Gastroesophageal sphincter (tissue), 4 donors: ENCODE measurements around the gene VAV3. TPM values are rescaled to one million over a fixed set of nuclear protein-coding genes. Genes with fewer than 3 reads are reported as not detected.

ENCODE experiments used
- ATAC-seq: fragments of 150-250 bp; one replicate; pipeline ENCODE4 v1.9.1; 2016; ENCODE audit warnings: mild to moderate bottlenecking, moderate library complexity
- H3K27ac ChIP-seq, 4 donors: fragments of 200-600 bp; sonication (generic) in 3 of 4; 1 replicate in 3 of 4; 2 replicates in 1 of 4; pipeline ENCODE4 v1.5.1; 2016 to 2019
- H3K27me3 ChIP-seq: fragments of 200-600 bp; sonication (generic); one replicate; pipeline ENCODE4 v1.5.1; 2019
- H3K36me3 ChIP-seq, 2 donors: fragments of 200-600 bp; sonication (generic); one replicate each; pipeline ENCODE4 v1.5.1; 2019; ENCODE audit warnings: control low read depth in 1 of 2
- H3K4me1 ChIP-seq, 3 donors: fragments of 200-600 bp; sonication (generic); 1 replicate in 2 of 3; 2 replicates in 1 of 3; pipeline ENCODE4 v1.5.1; 2016 to 2019; ENCODE audit warnings: control low read depth in 2 of 3
- H3K4me3 ChIP-seq, 2 donors: fragments of 200-600 bp; sonication (generic); one replicate each; pipeline ENCODE4 v1.5.1; 2019; ENCODE audit warnings: mild to moderate bottlenecking in 1 of 2, moderate library complexity in 1 of 2
- H3K9me3 ChIP-seq, 3 donors: fragments of 200-600 bp; sonication (generic); one replicate each; pipeline ENCODE4 v1.5.1; 2017 to 2019; ENCODE audit warnings: control low read depth in 2 of 3
- EP300 ChIP-seq: sonication (generic); formaldehyde crosslinking; IDR thresholded peaks from one replicate; pipeline ENCODE4 v1.6.1; 2017; ENCODE audit warnings: antibody characterized with exemption, mild to moderate bottlenecking
- POLR2A ChIP-seq, 2 donors: fragments of 450-650 bp; IDR thresholded peaks; one replicate each; pipeline ENCODE4 v1.6.1; 2017; ENCODE audit warnings: antibody characterized with exemption in 2 of 2, mild to moderate bottlenecking in 2 of 2, moderate library complexity in 1 of 2
- POLR2AphosphoS5 ChIP-seq: sonication (generic); formaldehyde crosslinking; IDR thresholded peaks from one replicate; pipeline ENCODE4 v1.6.1; 2017; ENCODE audit warnings: antibody characterized with exemption
- WGBS, 2 donors: methylation state at CpG; one replicate each; pipeline ENCODE4 v1.1.5; 2018; ENCODE audit warnings: low coverage in 1 of 2; 5-methylcytosine and 5-hydroxymethylcytosine counted together
- total RNA-seq, 4 donors: library from RNA; depleted of rRNA; stranded (reverse); fragments of >200 nt; gene quantifications; one replicate each; pipeline ENCODE4 v1.1.0, GENCODE V29; 2016
- TF ChIP-seq, protein P1 (sequence below), 4 experiments: fragments of 200-600 bp in 2 of 4; fragments of 450-650 bp in 2 of 4; sonication (generic) in 1 of 4; IDR thresholded peaks; one replicate each; pipeline ENCODE4 v1.5.1; 2017 to 2019; ENCODE audit warnings: antibody characterized with exemption in 4 of 4, mild to moderate bottlenecking in 2 of 4, moderate library complexity in 2 of 4

The VAV3 gene
- total RNA-seq, 4 donors from 2014 or later: 1.3 to 4.7 (median 2.9) TPM

DNA sequence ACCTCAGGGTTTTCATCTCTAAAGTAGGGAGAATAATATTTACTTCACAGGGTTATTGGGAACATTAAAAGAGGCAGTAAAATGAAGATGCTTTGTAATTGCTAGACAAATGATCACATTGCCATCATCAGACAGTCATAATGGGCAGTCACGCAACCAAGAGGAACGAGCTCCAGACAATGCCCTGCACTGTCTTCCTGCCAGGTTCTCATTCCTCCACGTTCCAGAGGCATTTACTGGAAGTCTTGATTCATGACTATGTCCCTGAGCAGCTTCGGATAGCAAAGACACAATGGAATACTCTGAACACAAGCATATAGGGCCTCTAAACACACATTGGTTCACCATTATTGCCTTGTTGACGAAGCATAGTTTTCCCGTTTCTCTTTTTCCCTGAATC, 434.4 kb downstream of the VAV3 start:
- WGBS, 2 donors: 45 to 63% methylated on average over 6 of the region's 6 CpGs
- Histone ChIP-seq H3K27ac (no peak overlapping the region), H3K4me1 (peaks cover 0 to 8% (median 0%) of the 10 kb centered on the region in 3 donors), H3K4me3 (no peak overlapping the region), H3K27me3 (no peaks in the 10 kb centered on the region), H3K36me3 (no peaks in the 10 kb centered on the region), H3K9me3 (no peaks in the 10 kb centered on the region)
- no peak for ATAC-seq
- no peak for TF ChIP-seq POLR2AphosphoS5
- TF ChIP-seq, protein P1, sequence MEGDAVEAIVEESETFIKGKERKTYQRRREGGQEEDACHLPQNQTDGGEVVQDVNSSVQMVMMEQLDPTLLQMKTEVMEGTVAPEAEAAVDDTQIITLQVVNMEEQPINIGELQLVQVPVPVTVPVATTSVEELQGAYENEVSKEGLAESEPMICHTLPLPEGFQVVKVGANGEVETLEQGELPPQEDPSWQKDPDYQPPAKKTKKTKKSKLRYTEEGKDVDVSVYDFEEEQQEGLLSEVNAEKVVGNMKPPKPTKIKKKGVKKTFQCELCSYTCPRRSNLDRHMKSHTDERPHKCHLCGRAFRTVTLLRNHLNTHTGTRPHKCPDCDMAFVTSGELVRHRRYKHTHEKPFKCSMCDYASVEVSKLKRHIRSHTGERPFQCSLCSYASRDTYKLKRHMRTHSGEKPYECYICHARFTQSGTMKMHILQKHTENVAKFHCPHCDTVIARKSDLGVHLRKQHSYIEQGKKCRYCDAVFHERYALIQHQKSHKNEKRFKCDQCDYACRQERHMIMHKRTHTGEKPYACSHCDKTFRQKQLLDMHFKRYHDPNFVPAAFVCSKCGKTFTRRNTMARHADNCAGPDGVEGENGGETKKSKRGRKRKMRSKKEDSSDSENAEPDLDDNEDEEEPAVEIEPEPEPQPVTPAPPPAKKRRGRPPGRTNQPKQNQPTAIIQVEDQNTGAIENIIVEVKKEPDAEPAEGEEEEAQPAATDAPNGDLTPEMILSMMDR (IDR thresholded peaks at IDR 0.05): no peak
- TF ChIP-seq POLR2A (IDR thresholded peaks at IDR 0.05): no peak
- TF ChIP-seq EP300: no peak

DNA sequence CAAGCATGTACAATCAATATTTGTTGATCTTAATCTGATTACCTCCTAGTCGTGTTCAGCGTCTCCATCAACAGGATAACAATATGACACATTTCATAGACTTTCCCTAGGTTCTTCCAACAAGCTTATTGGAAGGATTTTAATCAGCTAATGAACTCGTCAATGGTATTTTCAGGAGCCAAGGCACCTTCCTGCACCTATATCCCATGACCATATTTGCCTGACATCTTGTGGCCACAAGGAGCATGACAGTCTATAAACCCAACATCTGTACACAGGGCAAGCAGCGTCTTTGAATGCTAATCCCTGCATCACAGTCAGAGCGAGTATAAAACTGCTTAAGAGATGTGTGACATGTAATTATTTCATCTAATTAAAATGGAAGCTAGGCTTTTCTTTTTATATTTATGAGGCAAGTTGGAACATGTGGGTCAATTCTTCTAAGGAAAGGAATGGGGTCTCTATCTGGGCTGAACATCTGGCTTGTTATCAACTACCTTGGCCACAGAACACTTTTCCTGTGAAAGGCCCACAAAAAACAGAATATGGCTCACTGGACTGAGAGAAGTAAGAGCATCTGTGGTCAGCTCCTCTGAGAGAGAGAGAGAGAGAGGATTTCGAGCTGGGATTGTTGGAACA, 435.4 kb downstream of the VAV3 start:
- no peak for ATAC-seq

DNA sequence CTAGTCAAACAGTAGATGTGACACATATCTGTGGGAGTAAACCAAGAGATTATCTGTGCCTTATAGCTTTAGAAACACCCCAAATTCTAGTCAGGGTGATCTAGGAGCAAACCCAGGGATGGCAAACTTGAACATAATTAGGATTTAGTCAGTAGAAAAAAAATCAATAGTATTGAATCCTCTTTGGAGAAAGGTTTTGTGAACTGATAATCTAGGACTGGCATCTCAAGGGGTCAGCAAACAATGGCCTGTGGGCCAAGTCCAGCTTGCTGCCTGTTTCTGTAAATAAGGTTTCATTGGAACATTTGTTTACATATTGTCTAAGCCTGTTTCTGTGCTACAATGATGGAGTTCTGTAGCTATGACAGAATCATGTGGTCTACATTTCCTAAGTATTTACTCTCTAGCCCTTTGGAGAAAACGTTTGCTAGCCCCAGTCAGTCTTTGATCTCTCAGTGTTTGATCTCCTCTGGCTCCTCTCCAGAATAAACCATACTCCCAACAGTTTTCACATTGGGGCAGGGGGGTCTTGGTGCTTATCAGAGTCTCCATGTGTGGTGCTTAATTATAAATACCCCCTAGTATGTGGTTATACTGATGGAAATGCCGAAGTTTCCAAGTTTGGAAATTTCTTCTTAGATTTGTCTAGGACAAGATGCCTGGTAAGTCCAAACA, 438.3 kb downstream of the VAV3 start:
- no peaks in the 10 kb centered on the region for H3K27me3 ChIP-seq
- TF ChIP-seq, protein P1 (IDR thresholded peaks at IDR 0.05): no peak
- TF ChIP-seq POLR2AphosphoS5 (no peak), POLR2A (IDR thresholded peaks at IDR 0.05) (no peak), EP300 (no peak)
- no peaks in the 10 kb centered on the region for H3K4me1 ChIP-seq
- H3K9me3 ChIP-seq: no peaks in the 10 kb centered on the region
- no peak overlapping the region for H3K4me3 ChIP-seq
- WGBS, 2 donors: 41 to 43% methylated on average over 2 of the region's 2 CpGs
- ATAC-seq: no peak
- H3K36me3 ChIP-seq: no peaks in the 10 kb centered on the region
- no peak overlapping the region for H3K27ac ChIP-seq

More for the DNA sequence above, 435.4 kb downstream of the VAV3 start:
- WGBS, 2 donors: 19 to 29% methylated on average over 5 to 6 of the region's 6 CpGs
- Histone ChIP-seq H3K27me3 (no peaks in the 10 kb centered on the region), H3K36me3 (no peaks in the 10 kb centered on the region), H3K4me1 (no peaks in the 10 kb centered on the region), H3K27ac (no peak overlapping the region), H3K9me3 (no peaks in the 10 kb centered on the region), H3K4me3 (no peak overlapping the region)
- TF ChIP-seq POLR2AphosphoS5: no peak
- TF ChIP-seq, protein P1 (IDR thresholded peaks at IDR 0.05): peak; percentile 62 to 75 (median 72)

DNA sequence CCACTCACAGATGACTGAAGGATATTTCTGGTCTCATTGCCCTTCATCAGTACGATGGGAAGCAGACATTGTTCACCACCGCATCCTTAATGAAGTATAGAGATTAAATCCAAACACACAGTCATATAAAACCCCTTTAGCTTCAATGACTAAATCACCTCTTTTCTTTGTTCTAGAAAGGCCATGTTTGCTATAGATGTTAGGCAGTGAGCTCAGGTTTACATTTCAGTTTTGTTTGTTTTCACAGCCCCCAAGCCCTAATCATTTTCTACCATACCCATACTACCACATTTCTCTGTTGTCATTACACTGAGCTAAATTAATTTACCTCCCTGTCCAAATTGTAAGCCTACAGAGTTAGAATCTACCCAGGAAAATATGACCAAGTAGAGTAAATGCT, 439.0 kb downstream of the VAV3 start:
- no peak overlapping the region for H3K27ac ChIP-seq
- H3K4me1 ChIP-seq: no peaks in the 10 kb centered on the region
- H3K36me3 ChIP-seq: no peaks in the 10 kb centered on the region
- TF ChIP-seq EP300: no peak
- TF ChIP-seq, protein P1 (IDR thresholded peaks at IDR 0.05): no peak
- no peak for TF ChIP-seq POLR2AphosphoS5
- no peak for TF ChIP-seq POLR2A (IDR thresholded peaks at IDR 0.05)
- ATAC-seq: no peak
- 93 to 100% methylated on average over 2 of the region's 2 CpGs for WGBS, 2 donors
- H3K27me3 ChIP-seq: no peaks in the 10 kb centered on the region
- no peaks in the 10 kb centered on the region for H3K9me3 ChIP-seq
- H3K4me3 ChIP-seq: no peak overlapping the region

DNA sequence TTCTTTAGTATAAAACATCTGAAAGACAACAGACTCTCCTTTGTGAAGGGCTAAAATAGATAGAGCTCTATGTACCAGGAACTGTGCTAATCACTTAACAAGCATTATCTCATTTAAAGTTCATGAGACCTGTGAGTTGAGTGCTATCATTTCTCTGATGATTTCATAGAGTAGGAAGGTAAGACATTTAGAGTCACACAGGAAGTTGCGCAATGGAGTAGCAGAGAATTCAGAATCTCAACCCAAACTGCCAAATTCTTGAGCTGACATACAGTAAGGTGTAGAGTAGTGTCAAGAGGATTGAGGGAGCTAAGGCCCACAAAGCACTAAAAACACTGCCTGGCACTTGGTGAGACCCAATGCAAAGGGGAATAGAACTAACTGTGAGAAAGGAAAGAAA, 439.8 kb downstream of the VAV3 start:
- no peaks in the 10 kb centered on the region for H3K9me3 ChIP-seq
- H3K27ac ChIP-seq: no peak overlapping the region
- no peak for ATAC-seq
- 90 to 100% methylated on average over 1 of the region's 1 CpG for WGBS, 2 donors
- no peak overlapping the region for H3K4me3 ChIP-seq
- TF ChIP-seq POLR2A (IDR thresholded peaks at IDR 0.05) (no peak), POLR2AphosphoS5 (no peak), EP300 (no peak)
- TF ChIP-seq, protein P1 (IDR thresholded peaks at IDR 0.05): no peak
- no peaks in the 10 kb centered on the region for H3K36me3 ChIP-seq
- H3K27me3 ChIP-seq: no peaks in the 10 kb centered on the region
- H3K4me1 ChIP-seq: no peaks in the 10 kb centered on the region
